Spleen (tissue), 7 donors: ENCODE data around the gene LRWD1.

Source experiments
- POLR2A ChIP-seq, 3 donors: fragments of 450-650 bp; IDR thresholded peaks; one replicate each; pipeline ENCODE4 v1.5.1; 2017; ENCODE audit warnings: antibody characterized with exemption in 3 of 3, mild to moderate bottlenecking in 1 of 3
- TF ChIP-seq, protein P1 (sequence below), 11 experiments: fragments of 200-600 bp in 7 of 11; fragments of 450-650 bp in 4 of 11; sonication (generic) in 4 of 11; IDR thresholded peaks in 8 of 11; conservative IDR thresholded peaks in 3 of 11; 1 replicate in 7 of 11; 2 replicates in 4 of 11; pipeline versions ENCODE4 v1.4.0 to v1.8.0; 2016 to 2021; ENCODE audit warnings: antibody characterized with exemption in 11 of 11, inconsistent platforms in 4 of 11, mild to moderate bottlenecking in 1 of 11
- donor health status: DM: no; HTN: no; CAD: no; lungs with moderate emphysema.
- donor health status: DM: no; HTN: no; CAD: no.
- donor health status: DM: no; HTN: no; CAD: no.

DNA sequence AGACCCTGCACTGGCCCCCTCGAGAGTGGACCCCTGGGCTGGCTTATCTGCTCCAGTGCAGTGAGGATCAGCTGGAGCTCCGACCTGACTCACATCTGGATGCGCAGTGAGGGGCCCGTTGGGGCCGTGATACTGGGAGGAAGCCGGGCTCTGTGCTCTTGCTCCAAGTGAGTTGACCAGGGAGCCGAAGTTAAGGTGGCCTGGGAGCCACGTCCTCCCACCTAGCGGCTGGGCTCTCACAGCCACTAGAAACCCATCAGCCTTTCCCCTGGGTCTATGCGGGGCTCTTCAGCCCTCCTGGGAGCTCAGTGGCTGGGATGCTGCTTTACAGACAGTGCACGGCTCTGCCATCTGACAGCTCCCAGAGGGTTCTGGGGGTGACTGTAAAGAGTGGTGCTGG lies 9.2 kb upstream of the LRWD1 start:
- TF ChIP-seq, protein P1, sequence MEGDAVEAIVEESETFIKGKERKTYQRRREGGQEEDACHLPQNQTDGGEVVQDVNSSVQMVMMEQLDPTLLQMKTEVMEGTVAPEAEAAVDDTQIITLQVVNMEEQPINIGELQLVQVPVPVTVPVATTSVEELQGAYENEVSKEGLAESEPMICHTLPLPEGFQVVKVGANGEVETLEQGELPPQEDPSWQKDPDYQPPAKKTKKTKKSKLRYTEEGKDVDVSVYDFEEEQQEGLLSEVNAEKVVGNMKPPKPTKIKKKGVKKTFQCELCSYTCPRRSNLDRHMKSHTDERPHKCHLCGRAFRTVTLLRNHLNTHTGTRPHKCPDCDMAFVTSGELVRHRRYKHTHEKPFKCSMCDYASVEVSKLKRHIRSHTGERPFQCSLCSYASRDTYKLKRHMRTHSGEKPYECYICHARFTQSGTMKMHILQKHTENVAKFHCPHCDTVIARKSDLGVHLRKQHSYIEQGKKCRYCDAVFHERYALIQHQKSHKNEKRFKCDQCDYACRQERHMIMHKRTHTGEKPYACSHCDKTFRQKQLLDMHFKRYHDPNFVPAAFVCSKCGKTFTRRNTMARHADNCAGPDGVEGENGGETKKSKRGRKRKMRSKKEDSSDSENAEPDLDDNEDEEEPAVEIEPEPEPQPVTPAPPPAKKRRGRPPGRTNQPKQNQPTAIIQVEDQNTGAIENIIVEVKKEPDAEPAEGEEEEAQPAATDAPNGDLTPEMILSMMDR (IDR thresholded peaks at IDR 0.05 in 8 of 11, conservative IDR thresholded peaks at IDR 0.05 in 3 of 11), result no peak
- TF ChIP-seq POLR2A (IDR thresholded peaks at IDR 0.05), result no peak
